K562 (cell line): ENCODE results near the gene HDAC10.

Experiments used
- ARNT ChIP-seq, 2 experiments: fragments of 450-650 bp; IDR thresholded peaks; 2 replicates each; pipeline ENCODE4 v1.6.1; 2016; ENCODE audit warnings: mild to moderate bottlenecking in 1 of 2
- CCAR2 ChIP-seq: fragments of 200-400 bp; formaldehyde crosslinking; IDR thresholded peaks from 2 replicates; pipeline ENCODE4 v1.6.1; 2017; ENCODE audit warnings: mild to moderate bottlenecking, low read depth, low read length
- CHD7 ChIP-seq: fragments of 200-600 bp; sonication (generic); IDR thresholded peaks from one replicate; pipeline ENCODE4 v1.6.1; 2012; ENCODE audit warnings: mild to moderate bottlenecking, low read depth, low read length, inconsistent platforms
- CTCF ChIP-seq, 3 experiments: IDR thresholded peaks in 2 of 3; conservative IDR thresholded peaks in 1 of 3; 2 replicates each; pipeline ENCODE4 v1.5.1; 2011 to 2012; ENCODE audit warnings: low read length in 3 of 3, mild to moderate bottlenecking in 3 of 3, control low read depth in 2 of 3, improper control_type of control experiment in 1 of 3, inconsistent platforms in 1 of 3, low read depth in 1 of 3, mixed read lengths in 1 of 3, moderate library complexity in 1 of 3; ENCODE audit not compliant: insufficient read depth in 2 of 3
- EGR1 ChIP-seq: fragments of 450-650 bp; conservative IDR thresholded peaks from 2 replicates; pipeline ENCODE4 v1.6.1; 2017; ENCODE audit warnings: mild to moderate bottlenecking
- IRF2 ChIP-seq: sonication (generic); formaldehyde crosslinking; IDR thresholded peaks from 2 replicates; pipeline ENCODE4 v1.8.1; 2022; ENCODE audit warnings: mild to moderate bottlenecking, missing genetic modification reagents
- MAFK ChIP-seq: IDR thresholded peaks from 2 replicates; pipeline ENCODE4 v1.6.1; 2011; ENCODE audit warnings: low read length, improper control_type of control experiment
- RCOR1 ChIP-seq, 2 experiments: IDR thresholded peaks; 2 replicates each; pipeline ENCODE4 v1.6.1; 2012; ENCODE audit warnings: low read depth in 2 of 2, low read length in 2 of 2, borderline replicate concordance in 1 of 2, improper control_type of control experiment in 1 of 2
- SRF ChIP-seq, 2 experiments: fragments of 250-450, 450-650 bp in 1 of 2; sonication (Bioruptor Pico) in 1 of 2; sonication (generic) in 1 of 2; formaldehyde crosslinking; IDR thresholded peaks; 2 replicates each; pipeline versions ENCODE4 v1.5.0 to v1.5.1; 2020 to 2022; ENCODE audit warnings: mild to moderate bottlenecking in 1 of 2, missing genetic modification reagents in 1 of 2
- ZNF398 ChIP-seq: fragments of 250-450 bp; sonication (Bioruptor Pico); IDR thresholded peaks from 2 replicates; pipeline ENCODE4 v1.8.0; 2021; ENCODE audit warnings: moderate library complexity, mild to moderate bottlenecking, inconsistent platforms

GRCh38 chr22:50262973-50263617 lies 12.0 kb upstream of the HDAC10 start:
- no peak for TF ChIP-seq SRF (CRISPR knock-in tag; IDR thresholded peaks at IDR 0.05)
- no peak for TF ChIP-seq IRF2 (CRISPR knock-in tag)
- no peak for TF ChIP-seq EGR1
- TF ChIP-seq MAFK: no peak
- no peak for TF ChIP-seq CCAR2
- TF ChIP-seq ZNF398: no peak
- no peak for TF ChIP-seq ARNT (IDR thresholded peaks at IDR 0.05)
- TF ChIP-seq CTCF (IDR thresholded peaks at IDR 0.05 in 2 of 3, conservative IDR thresholded peaks at IDR 0.05 in 1 of 3; ENCODE audit: insufficient read depth in 2 of 3, low read depth in 1 of 3, low read length in 3 of 3): no peak
- TF ChIP-seq CHD7: no peak
- TF ChIP-seq RCOR1 (IDR thresholded peaks at IDR 0.05; ENCODE audit: borderline replicate concordance in 1 of 2, low read depth in 2 of 2, low read length in 2 of 2): no peak
